Pancreas (tissue), 10 donors: Measurements from ENCODE around the gene BCL3. TPM values are rescaled to one million over a fixed set of nuclear protein-coding genes. Genes with fewer than 3 reads are reported as not detected.
A peak's percentile ranks its signal among the peaks of the same experiment; 100 is the strongest.

Experiments
- ATAC-seq, 4 donors: fragments of 200-7000 bp; cut with Tn5 transposase; one replicate each; pipeline versions ENCODE4 v1.8.0 to v1.9.1; 2020; ENCODE audit warnings: mild to moderate bottlenecking in 4 of 4, moderate library complexity in 4 of 4
- DNase-seq, 6 donors: peaks; one replicate each; pipeline ENCODE4 v3.0.0-alpha.2; 2020
- FAIRE-seq: peaks from 2 replicates; lab custom pipeline; 2012; peaks lifted over from hg19 to GRCh38; lab: Jason Lieb, UNC
- H3K27ac ChIP-seq, 4 donors: fragments of 200-600 bp; sonication (generic); 1 replicate in 3 of 4; 2 replicates in 1 of 4; pipeline versions ENCODE4 v1.5.0 to v1.8.0; 2020
- H3K27me3 ChIP-seq, 4 donors: fragments of 200-600 bp; one replicate each; pipeline ENCODE4 v1.8.0; 2021
- H3K36me3 ChIP-seq, 3 donors: fragments of 200-600 bp; sonication (generic) in 1 of 3; one replicate each; pipeline versions ENCODE4 v1.5.0 to v1.8.0; 2020 to 2021
- H3K4me1 ChIP-seq, 3 donors: fragments of 200-600 bp; one replicate each; pipeline ENCODE4 v1.8.0; 2021
- H3K4me3 ChIP-seq, 4 donors: fragments of 200-600 bp; sonication (generic) in 2 of 4; one replicate each; pipeline versions ENCODE4 v1.5.0 to v1.8.0; 2020 to 2021
- H3K9me3 ChIP-seq, 4 donors: fragments of 200-600 bp; one replicate each; pipeline ENCODE4 v1.8.0; 2021
- CTCF ChIP-seq, 4 donors: fragments of 200-600 bp; sonication (generic) in 3 of 4; IDR thresholded peaks; one replicate each; pipeline versions ENCODE4 v1.5.0 to v1.8.0; 2021; ENCODE audit warnings: antibody characterized with exemption in 4 of 4
- WGBS, 2 donors: extraction: QIAGEN DNeasy Blood & Tissue Kit; methylation state at CpG; one replicate each; pipeline ENCODE4 v1.1.7; 2013; 5-methylcytosine and 5-hydroxymethylcytosine counted together
- intact Hi-C, 3 donors: fragments of 100-400 bp; cut with DNase I; formaldehyde crosslinking; loops; one replicate each; pipeline versions ENCODE4 v1.11.1 to v1.14.2; 2022
- polyA plus RNA-seq, 2 donors: library from polyadenylated mRNA; stranded (reverse); fragments of 200-250 nt; gene quantifications; one replicate each; pipeline ENCODE4 v1.2.3, GENCODE V29; 2013
- total RNA-seq, 6 donors: library from RNA; stranded (reverse); fragmentation: NEBNext Ultra II Directional in 4 of 6; extraction: Animal tissue kit (Norgen Biotek cat#: 25700) in 4 of 6; gene quantifications; one replicate each; pipeline versions ENCODE4 v1.2.1 to v1.2.4, GENCODE V29; 2021 to 2023
- donor health status: healthy with polysubstance abuse.
- donor health status: DM: no; HTN: no; CAD: no; lungs with moderate emphysema.
- donor health status: DM: no; HTN: no; CAD: no.
- donor health status: control.
- donor health status: control.
- donor health status: Bipolar disorder and iron deficiency.
- donor health status: DM: yes; HTN: yes; CAD: no.
- donor health status: DM: no; HTN: no; CAD: no.
- donor health status: DM: no; HTN: no; CAD: no.
- donor health status: DM: yes; HTN: yes; CAD: no.

Gene BCL3
- total RNA-seq = 10 to 100 TPM; 13.9 to 50.3 (median 30.0) TPM
- 100 to 1,000 TPM in 1 of 2 donors, 10 to 100 TPM in 1; 79.9 to 113 TPM for polyA plus RNA-seq

- Histone ChIP-seq H3K27me3 (no peaks in the 10 kb centered on the region), H3K4me3 (peak within 1 kb of the TSS; percentile 60 to 80 (median 74)), H3K27ac (peak within 1 kb of the TSS; percentile 70 to 93 (median 85)), H3K36me3 (no peaks in the 10 kb centered on the region), H3K4me1 (peaks cover 6 to 40% (median 10%) of the 10 kb centered on the region in 3 donors), H3K9me3 (no peaks in the 10 kb centered on the region)
- no peak for TF ChIP-seq CTCF (IDR thresholded peaks at IDR 0.05)
- ATAC-seq (peak; percentile 36 to 53 (median 49)), DNase-seq (peak; percentile 72 to 87 (median 79)), FAIRE-seq (no peak)
- intact Hi-C loops = no loop called here
- 0% methylated on average over 19 to 86 of the region's 88 CpGs for WGBS, 2 donors
Observed at GRCh38 chr19:44748426-44749254, at the start of gene BCL3. TSS of gene BCL3 (plus strand) at chr19:44748708. CDS start at chr19:44748791, 83 bp downstream.

GRCh38 chr19:44700547-44700946, 48.0 kb upstream of the BCL3 start:
- DNase-seq (no peak), ATAC-seq (no peak)

GRCh38 chr19:44701228-44701627, 47.3 kb upstream of the BCL3 start:
- DNase-seq = no peak
- no peaks in the 10 kb centered on the region for H3K27me3 ChIP-seq
- no peaks in the 10 kb centered on the region for H3K36me3 ChIP-seq
- no peak overlapping the region for H3K27ac ChIP-seq
- 83 to 85% methylated on average over 13 to 15 of the region's 15 CpGs for WGBS, 2 donors
- no peak for FAIRE-seq
- no peaks in the 10 kb centered on the region for H3K9me3 ChIP-seq
- intact Hi-C loops = no loop called here
- no peak for TF ChIP-seq CTCF (IDR thresholded peaks at IDR 0.05)
- H3K4me3 ChIP-seq = no peak overlapping the region
- peaks cover 3 to 8% (median 6%) of the 10 kb centered on the region in 3 donors for H3K4me1 ChIP-seq
- no peak for ATAC-seq

More at GRCh38 chr19:44700547-44700946, 48.0 kb upstream of the BCL3 start:
- FAIRE-seq = no peak
- Histone ChIP-seq H3K36me3 (no peaks in the 10 kb centered on the region), H3K9me3 (no peaks in the 10 kb centered on the region), H3K27me3 (no peaks in the 10 kb centered on the region), H3K27ac (no peak overlapping the region), H3K4me1 (peaks cover 6 to 15% (median 7%) of the 10 kb centered on the region in 3 donors), H3K4me3 (no peak overlapping the region)
- intact Hi-C loops = no loop called here
- 91 to 93% methylated on average over 5 of the region's 5 CpGs for WGBS, 2 donors
- no peak for TF ChIP-seq CTCF (IDR thresholded peaks at IDR 0.05)

GRCh38 chr19:44702551-44703176, 45.8 kb upstream of the BCL3 start:
- TF ChIP-seq CTCF (IDR thresholded peaks at IDR 0.05) = no peak
- H3K27me3 ChIP-seq = no peaks in the 10 kb centered on the region
- intact Hi-C loops = no loop called here
- no peaks in the 10 kb centered on the region for H3K9me3 ChIP-seq
- H3K4me1 ChIP-seq = no peaks in the 10 kb centered on the region
- ATAC-seq = no peak
- H3K27ac ChIP-seq = no peak overlapping the region
- no peak overlapping the region for H3K4me3 ChIP-seq
- FAIRE-seq = no peak
- no peak for DNase-seq
- WGBS, 2 donors = 92% methylated on average over 17 of the region's 17 CpGs
- no peaks in the 10 kb centered on the region for H3K36me3 ChIP-seq
